Fibroblast of villous mesenchyme (primary cell): ENCODE measurements around the gene VPS8. TPM values are rescaled to one million over a fixed set of nuclear protein-coding genes. Genes with fewer than 3 reads are reported as not detected.

Experiments
- DNase-seq: peaks from one replicate; pipeline ENCODE4 v3.0.0-alpha.2; 2010; ENCODE audit warnings: low read depth
- H3K4me3 ChIP-seq: 2 replicates; pipeline ENCODE4 v1.5.1; 2011; ENCODE audit warnings: low read depth, mild to moderate bottlenecking, low read length
- total RNA-seq: library from RNA; depleted of rRNA; stranded (reverse); fragments of >200 nt; gene quantifications from 2 replicates; pipeline ENCODE4 v1.2.3, GENCODE V29; 2012
- TF ChIP-seq, protein P1 (sequence below): IDR thresholded peaks from 2 replicates; pipeline ENCODE4 v1.5.1; 2012; ENCODE audit warnings: low read depth, mild to moderate bottlenecking, low read length; ENCODE audit not compliant: insufficient read depth

Gene VPS8
- total RNA-seq, 1 donor: 92.8 TPM

DNA sequence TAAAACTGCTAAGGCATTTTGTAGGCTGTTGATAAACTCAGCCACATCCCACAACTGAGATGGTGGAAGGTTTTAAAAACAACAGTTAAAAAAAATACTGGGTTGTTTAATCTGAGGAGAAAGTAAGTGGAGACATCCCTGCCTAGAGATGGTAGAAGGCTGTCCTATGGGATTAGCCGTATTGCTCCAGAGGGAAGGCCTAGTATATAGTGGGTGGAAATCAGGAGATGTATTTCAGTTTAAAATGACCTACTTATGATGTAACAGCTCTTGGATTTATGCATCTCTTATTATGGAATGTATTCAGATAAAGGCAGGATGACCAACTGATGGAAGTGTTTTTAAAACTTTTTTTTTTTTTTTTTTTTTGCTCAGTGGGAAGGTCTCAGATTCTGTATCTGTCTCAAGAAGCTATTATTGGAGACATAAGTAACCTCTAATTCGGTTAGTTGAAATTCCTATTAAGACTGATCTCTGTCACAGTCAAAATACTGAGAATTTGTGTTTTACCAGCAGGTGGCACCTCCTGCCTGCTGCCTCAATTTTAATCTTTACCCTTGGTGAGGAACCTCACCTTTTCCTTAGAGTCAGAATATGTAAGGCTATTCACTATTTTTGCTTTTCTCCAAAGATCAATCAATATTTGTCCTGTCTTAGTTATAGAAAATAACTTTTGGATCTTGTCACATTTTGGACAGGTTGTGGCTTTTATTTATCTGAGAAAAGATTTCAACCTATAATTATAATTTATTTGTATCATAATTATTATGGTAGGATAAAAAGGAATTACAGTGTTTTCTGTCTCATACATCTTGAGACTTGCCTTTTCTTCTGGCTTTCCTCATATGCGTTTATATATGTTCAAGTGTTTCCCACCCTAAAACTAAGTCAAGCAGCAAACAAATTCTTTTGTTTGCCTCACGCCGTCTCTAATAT lies 63.0 kb downstream of the VPS8 start:
- TF ChIP-seq, protein P1, sequence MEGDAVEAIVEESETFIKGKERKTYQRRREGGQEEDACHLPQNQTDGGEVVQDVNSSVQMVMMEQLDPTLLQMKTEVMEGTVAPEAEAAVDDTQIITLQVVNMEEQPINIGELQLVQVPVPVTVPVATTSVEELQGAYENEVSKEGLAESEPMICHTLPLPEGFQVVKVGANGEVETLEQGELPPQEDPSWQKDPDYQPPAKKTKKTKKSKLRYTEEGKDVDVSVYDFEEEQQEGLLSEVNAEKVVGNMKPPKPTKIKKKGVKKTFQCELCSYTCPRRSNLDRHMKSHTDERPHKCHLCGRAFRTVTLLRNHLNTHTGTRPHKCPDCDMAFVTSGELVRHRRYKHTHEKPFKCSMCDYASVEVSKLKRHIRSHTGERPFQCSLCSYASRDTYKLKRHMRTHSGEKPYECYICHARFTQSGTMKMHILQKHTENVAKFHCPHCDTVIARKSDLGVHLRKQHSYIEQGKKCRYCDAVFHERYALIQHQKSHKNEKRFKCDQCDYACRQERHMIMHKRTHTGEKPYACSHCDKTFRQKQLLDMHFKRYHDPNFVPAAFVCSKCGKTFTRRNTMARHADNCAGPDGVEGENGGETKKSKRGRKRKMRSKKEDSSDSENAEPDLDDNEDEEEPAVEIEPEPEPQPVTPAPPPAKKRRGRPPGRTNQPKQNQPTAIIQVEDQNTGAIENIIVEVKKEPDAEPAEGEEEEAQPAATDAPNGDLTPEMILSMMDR: peak; percentile 60
- peak; percentile 35 for DNase-seq
- no peak overlapping the region for H3K4me3 ChIP-seq

DNA sequence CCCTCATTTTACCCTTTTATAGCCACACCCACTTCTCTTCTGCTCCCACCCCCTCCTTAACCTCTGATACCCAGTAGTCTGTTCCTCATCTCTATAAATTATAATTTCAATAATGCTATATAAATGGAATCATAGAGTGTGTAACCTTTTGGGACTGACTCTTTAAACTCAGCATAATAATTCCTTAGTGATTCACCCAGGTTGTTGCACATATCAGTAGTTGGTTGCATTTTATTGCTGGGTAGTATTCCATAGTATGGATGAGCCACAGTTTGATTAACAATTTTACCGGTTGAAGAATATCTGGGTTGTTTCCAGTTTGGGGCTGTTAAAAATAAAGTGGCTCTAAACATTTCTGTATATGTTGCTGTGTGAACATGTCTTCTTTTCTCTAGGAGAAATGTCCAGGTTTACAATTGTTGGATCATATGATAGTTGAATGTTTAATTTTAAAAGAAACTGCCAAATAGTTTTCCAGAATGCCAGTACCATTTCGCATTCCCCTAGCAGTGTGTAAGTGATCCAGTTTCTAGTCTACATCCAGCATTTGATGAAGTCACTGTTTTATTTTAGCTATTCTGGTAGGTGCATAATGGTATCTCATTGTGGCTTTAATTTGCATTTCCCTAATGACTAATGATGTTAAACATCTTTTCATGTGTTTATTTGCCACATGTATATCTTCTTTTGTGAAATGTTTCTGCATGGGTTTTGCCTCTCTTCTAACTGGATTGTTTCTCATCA lies 68.5 kb downstream of the VPS8 start:
- TF ChIP-seq, protein P1: no peak
- DNase-seq: no peak
- no peak overlapping the region for H3K4me3 ChIP-seq

DNA sequence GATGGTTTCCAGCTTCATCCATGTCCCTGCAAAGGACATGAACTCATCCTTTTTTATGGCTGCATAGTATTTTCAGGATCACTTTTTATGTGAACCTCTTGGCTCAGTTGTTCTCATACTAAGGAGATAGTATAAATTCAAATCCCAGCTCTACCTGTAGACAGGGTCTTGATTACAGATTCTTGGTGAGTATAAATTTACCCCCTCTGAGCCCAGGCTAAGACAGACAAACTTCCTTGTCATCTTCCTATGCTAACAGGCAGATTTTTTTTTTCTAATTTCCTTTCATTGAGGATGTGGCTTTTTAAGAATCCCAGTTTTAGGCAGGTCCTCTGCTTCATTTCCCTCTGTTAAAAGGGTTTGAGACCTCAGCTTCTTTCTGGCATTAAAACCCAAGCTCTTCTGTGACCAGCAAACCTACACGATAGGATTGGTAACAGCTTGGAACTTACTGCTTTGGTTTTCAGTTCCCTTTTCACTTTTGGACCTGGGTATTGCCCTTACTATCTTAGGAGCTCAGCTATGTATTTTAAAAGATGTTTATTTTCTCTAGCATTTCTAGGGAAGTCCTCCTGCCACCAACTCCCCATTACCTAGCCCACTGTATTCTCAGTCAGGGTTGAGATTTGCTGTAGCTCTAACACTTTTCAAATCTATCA lies 72.5 kb downstream of the VPS8 start:
- TF ChIP-seq, protein P1: no peak
- no peak for DNase-seq
- H3K4me3 ChIP-seq: no peak overlapping the region

DNA sequence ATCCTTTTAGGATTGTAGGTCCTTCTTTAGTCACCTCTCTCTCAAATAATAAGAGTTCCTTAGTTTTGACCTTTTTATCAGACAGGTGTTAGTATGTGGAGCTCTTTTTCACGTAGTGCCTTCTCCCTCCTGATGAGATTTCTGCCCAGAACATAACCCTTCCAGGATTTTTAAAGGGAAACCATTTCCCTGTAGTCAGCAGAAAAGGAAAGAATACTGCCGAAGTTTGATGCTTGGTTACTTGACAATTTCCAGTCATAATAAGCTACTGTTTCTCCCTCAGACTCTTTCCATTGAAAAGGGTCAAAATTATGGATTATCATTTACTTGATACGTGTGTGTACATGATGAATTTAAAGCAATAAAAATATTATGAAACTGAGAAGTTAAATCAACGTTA lies 73.1 kb downstream of the VPS8 start:
- no peak overlapping the region for H3K4me3 ChIP-seq
- TF ChIP-seq, protein P1: no peak
- DNase-seq: no peak

DNA sequence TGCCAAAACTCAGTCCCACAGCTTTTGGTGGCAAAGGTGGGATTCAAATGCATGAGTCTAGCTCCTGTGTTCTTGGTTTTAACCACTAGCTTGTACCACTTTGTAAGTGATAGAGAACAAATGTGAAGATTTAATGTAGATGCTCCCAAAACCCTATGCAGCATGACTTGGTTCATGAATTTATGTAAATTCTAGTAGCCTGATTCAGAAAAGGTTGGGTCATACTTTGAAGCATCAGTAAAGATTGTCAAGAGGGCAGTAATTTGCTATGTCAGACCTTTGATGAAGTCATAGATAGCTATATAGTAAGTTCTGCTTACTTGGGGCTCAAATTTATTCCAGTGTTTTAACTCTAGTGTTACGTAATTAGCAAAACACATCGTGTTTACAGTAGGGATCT lies 75.6 kb downstream of the VPS8 start:
- peak; percentile 21 for DNase-seq
- TF ChIP-seq, protein P1: no peak
- H3K4me3 ChIP-seq: no peak overlapping the region

DNA sequence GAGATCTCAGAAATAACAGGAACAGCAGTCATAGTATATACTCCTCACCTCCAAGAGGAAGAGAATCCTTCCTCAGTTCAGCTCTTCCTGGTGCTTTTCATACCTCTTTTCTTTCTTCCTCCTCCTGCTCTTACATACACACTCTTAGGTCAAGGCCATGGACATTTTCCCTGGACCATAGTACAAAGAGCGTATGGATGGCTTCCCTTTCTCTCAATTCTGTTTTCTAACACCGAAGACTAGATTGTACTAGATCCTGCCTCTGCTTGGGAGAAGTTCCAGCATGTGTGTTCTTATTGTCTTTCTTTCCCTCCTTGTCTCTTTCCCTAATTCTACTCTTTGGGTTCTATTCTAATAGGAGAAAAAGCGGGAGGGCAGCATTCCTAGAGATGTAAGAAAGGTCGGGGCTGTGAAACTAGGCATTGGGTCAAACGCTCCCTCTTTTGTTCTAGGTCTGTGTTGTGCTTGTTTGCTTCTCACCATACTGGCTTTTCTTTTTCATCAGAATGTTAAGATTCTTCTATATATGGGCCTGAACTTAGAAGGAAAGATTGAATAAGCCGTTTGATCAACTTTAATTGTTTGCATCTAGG lies 77.4 kb downstream of the VPS8 start:
- no peak overlapping the region for H3K4me3 ChIP-seq
- TF ChIP-seq, protein P1: no peak

More for the DNA sequence above, 77.4 kb downstream of the VPS8 start:
- DNase-seq: no peak
